IPS DF 19.7 (cell line): ENCODE measurements around the gene GRK6.

ENCODE experiments used
- DNase-seq: peaks from one replicate; pipeline ENCODE4 v3.0.0-alpha.2; 2013; ENCODE audit warnings: low read depth, low spot score

Gene GRK6

GRCh38 chr5:177440211-177440989 lies 13.9 kb downstream of the GRK6 start:
- DNase-seq: no peak

GRCh38 chr5:177440990-177441780 lies 14.7 kb downstream of the GRK6 start:
- DNase-seq: no peak

- DNase-seq: no peak
Measured at GRCh38 chr5:177442066-177442826, 15.8 kb downstream of the GRK6 start.

- DNase-seq: no peak
Measured at GRCh38 chr5:177443144-177443983, 16.9 kb downstream of the GRK6 start.

DNA sequence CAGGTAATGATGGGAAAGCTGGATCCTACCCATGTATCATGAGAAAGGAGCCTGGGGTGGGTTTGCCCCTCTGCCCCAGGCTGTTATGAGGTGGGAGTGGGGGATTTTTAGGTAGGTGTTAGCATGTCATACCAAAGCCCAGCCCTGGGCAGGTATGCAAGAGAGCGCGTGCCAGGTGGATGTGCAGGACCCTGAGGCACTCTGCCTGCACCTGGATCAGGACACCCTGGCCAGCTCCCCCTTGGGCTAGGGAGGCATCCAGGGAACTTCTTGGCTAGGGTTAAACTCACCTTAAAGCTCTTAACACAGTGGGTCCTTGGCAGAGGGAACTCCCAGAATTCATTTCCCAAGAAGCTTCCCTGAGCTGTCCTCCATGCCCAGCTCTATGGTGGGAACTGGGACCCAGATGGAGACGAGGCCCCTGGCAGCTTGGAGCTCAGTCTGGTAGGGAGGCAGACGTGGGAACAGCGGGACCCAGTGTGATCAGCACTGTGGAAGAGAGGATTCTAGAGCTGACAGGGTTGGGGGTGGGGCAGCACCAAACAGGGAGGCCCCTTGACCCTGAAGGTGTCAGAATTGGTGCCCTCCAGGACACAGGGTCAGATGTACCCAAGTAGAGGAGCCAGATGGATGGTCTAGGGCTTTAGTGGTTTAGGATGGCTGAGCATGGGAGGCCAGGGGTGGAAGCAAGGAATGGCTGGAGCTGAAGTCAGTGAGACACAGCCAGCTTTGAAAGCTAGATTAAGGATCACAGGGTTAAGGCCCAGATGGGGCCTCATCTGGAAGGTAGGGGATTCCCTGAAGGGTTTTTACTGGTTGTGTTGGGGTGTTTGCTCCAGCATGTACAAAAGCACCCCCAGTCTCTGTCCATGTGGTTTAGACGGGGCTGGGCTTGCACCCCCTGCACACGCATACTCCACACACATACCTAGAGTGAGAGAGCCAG lies 17.9 kb downstream of the GRK6 start:
- no peak for DNase-seq

- DNase-seq: no peak
Measured at GRCh38 chr5:177445052-177445916, 18.8 kb downstream of the GRK6 start.

DNA sequence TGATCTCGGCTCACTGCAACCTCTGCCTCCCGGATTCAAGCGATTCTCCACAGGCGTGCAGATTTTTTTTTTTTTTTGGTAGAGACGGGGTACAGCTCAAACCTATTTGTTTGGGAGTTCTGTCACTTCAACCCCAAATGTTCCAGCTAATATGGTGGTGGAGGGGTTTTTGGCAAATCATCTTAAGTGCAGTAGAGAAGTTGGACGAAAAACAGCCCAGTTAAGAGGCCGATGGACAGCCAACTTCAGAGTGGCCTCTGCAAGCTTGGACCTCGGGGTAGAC lies 19.4 kb downstream of the GRK6 start:
- DNase-seq: no peak

GRCh38 chr5:177446200-177447065 lies 20.0 kb downstream of the GRK6 start, which contains the start of gene PRR7:
Gene PRR7 (plus strand): TSS chr5:177446814. CDS start chr5:177455068, 8,254 bp downstream.
- no peak for DNase-seq

- no peak for DNase-seq
Measured at GRCh38 chr5:177447066-177447610, 20.7 kb downstream of the GRK6 start.

DNA sequence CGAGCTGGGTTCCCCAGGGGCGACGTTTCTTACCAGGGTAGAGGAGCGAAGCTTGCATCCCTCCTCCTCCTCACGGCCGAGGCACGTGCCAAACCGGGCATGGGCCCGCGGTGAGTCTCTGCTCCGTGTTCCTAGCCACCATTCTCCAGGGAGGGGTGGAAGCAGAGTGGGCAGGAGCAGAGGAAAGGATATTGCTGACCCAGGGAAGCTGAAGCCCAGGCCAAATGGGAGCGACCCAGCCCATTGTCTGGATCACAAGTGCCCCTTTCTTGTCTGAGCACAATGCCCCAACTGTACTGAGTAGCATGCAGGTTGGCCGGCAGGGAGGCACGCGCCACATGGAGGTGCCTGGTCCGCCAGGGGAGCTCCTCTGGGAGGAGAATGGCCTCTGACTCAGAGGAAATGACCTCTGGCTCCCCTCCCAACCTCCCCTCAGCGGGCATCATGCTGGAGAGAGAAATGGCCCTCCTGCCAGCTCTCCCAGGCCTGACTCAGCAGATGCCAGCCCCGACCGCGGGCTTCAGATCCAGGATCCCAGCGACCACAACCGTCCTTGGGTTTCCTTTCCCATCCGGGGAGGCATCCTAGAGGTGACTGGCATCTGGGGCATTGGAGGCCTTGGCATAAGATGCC lies 21.3 kb downstream of the GRK6 start:
- DNase-seq: no peak

DNA sequence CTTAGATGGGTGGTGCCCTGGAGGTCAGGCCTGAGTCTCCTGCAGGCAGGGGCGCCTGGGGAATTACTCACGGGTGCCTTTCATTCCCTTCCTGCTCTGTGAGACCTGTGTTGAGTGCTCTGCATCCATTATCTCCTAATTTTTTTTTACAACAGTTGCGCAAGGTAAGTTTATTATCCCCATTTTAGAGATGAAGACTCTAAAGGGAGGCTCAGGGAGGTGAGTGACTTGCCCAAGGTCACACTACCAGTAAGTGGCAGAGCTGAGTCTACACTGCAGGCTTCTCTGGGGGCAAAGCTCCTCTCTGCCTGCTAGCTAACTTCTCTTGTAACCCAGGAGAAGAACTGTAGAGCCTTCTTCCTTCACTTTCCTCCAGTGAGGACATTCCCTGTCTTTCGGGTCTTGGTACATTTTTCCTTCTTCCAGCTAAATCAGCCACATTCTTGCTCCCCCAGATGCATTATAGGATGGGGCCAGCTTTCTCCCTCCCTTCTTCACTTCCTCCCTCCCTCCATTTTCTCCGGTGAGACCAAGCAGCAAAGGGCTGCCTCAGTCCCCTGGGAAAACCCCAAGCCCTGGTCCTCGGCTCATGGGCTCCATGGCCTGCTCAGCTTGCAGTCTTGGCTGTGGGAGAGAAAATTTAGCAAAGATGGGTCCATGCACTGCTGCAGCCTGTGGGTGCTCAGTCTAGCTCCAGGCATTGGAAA lies 21.9 kb downstream of the GRK6 start:
- no peak for DNase-seq

GRCh38 chr5:177449140-177450061 lies 22.9 kb downstream of the GRK6 start:
- no peak for DNase-seq

- DNase-seq: no peak
Measured at GRCh38 chr5:177450667-177451424, 24.4 kb downstream of the GRK6 start.

- no peak for DNase-seq
Measured at GRCh38 chr5:177452688-177453638, 26.5 kb downstream of the GRK6 start.
